Caki2 (cell line): ENCODE data around the gene RNLS. TPM values are rescaled to one million over a fixed set of nuclear protein-coding genes. Genes with fewer than 3 reads are reported as not detected.
"Not testable (repeated sequence)": the region's sequence is repeated elsewhere in the genome, so short reads cannot be mapped to it uniquely, and the experiment has no call there.

Experiments
- DNase-seq: peaks from one replicate; pipeline ENCODE4 v3.0.0-alpha.2; 2015; ENCODE audit warnings: low read depth
- in situ Hi-C: cut with HindIII; loops from 2 replicates; pipeline ENCODE4 v1.10.0; 2016; ENCODE audit warnings: low sequenced_read_pairs, low pct_unique_long_range_greater_than_20kb, mixed read lengths
- total RNA-seq: library from RNA; depleted of rRNA; stranded (reverse); fragments of >200 nt; shearing (Covaris generic); gene quantifications from 2 replicates; pipeline ENCODE4 v1.2.3, GENCODE V29; 2014; ENCODE audit warnings: low replicate concordance

Gene RNLS
- total RNA-seq, 1 experiment from 2014 or later, result 19.1 TPM

DNA sequence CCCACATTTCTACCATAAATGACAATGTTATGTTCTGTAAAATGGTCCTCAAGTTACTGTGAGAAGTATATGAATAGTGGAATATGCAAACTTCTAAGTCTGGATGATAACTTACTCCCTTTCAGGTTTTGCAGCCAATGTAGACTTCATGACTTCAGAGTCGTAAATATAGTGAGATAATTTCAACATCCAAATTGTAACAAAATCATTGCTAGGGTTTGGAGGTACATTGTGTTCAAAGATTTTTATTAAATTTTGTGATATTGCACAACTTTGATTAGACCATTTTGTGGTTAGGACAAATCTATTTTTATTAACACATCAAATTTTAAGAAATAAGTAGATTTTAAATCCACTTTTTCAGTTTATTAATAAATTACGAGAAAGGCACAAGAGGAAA is 270.3 kb downstream of the RNLS start:
- no peak for DNase-seq
- in situ Hi-C loops, result no loop called here

DNA sequence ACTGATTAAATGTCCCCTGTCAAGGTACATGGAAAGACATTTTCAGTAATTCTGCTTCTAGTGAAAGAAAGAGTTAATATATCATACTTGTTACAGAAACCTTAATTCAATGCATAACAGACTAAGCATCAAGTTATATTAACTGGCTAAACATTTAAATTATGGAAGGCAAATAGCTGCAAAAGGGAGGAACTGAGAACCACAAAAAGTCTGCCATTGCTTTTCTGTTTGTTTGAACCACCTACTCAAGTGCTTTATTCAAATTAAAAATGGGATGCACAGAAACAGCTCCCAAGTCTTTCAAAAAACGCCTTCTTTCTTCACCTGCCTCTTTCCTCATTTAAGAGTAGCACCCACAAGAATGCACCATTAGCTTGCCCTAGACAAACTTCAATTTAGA is 271.9 kb downstream of the RNLS start:
- DNase-seq, result no peak
- in situ Hi-C loops, result no loop called here

DNA sequence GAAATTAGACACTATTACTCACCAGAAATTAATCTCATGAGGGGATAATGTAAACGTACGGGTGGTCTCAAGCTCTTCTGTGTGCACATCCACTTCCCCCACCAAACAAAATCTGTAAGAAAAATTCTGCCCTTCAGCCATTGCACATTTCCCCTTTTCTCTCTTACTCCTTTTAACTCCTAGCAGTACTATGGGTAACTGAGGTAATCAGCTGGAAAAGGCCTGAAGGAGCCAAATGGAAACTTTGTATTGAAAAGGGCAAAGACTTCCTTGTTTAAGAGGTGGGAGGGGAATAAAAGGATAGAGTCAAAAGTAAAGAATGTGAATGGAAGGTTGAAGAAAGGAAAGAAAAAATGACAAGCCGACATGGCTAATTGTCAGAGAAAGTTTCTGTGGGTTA is 273.8 kb downstream of the RNLS start:
- no peak for DNase-seq
- in situ Hi-C loops, result no loop called here

DNA sequence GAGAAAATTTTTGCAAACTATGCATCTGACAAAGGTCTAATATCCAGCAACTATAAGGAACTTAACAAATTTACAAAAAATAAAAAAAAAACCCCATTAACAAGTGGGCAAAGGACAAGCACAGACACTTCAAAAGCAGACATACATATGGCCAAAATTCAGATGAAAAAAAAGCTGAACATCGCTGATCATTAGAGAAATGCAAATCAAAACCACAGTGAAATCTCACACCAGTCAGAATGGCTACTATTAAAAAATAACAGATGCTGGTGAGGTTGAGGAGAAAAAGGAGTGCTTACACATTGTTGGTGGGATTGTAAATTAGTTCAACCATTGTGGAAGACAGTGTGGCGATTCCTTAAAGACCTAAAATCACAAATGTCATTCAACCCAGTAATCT is 274.8 kb downstream of the RNLS start:
- not testable (repeated sequence) for DNase-seq

DNA sequence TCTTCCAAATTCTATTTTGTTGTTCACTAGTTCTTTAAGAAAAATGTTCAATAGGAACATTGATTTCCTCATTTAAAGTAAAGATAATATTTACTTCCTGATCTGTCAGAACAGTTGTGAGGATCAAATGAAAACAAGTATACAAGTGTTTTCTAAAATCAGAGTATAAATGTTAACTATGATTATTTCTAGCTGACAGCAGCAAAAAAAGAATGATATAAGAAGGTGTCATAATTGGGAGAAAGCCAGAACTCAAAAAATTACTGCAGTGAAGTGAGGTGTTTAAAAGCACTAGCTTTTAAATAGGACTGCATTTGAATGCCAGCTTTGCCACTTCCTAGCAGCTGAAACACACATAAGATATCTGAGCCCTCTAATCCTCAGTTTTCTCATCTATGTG is 283.3 kb downstream of the RNLS start:
- in situ Hi-C loops, result no loop called here
- DNase-seq, result no peak

More for the DNA sequence above, 274.8 kb downstream of the RNLS start:
- in situ Hi-C loops, result not testable (repeated sequence)

DNA sequence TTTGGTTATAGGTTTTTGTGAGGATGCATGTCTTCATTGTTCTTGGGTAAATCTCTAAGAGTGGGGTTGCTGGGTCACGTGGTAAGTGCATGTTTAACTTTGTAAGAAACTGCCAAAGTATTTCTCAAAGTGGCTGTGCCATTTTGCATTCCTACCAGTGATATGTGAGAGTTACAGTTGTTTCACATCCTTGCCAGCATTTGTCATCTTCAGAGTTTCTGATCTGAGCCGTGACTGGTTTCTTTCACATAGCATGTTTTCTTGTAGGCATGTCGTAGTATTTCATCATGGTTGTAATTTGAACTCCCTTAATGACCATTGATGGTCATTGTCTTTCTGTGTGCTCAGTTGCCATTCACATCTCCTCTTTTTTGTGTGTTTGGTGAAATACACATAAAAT is 286.0 kb downstream of the RNLS start:
- in situ Hi-C loops, result no loop called here
- DNase-seq, result no peak

DNA sequence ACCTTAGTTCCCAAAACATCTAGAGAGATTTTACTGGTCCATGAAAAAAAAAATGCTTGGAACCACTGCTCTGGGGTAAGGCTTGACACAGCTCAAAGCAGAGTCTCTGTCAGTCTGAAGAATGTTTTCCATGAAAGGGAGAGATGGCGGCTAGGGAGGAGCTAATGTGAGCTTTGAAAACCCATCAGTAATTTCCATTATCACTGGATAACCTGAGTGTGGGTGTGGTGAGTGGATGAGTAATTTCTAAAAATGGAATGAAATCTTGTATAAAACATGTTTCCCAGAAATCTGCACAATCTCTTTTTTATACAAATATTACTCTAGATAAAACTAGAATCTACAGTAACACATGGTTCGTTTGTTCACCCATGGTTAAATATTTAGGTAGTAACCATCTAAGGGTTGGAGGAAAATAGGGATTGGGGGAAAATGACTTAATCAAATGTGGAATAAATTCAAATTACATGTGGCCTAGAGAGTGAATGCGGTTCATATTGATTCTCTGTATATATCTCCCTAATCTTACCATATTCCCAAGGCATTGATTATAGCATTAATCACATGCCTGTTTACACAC is 289.4 kb downstream of the RNLS start:
- DNase-seq, result no peak
- in situ Hi-C loops, result no loop called here

DNA sequence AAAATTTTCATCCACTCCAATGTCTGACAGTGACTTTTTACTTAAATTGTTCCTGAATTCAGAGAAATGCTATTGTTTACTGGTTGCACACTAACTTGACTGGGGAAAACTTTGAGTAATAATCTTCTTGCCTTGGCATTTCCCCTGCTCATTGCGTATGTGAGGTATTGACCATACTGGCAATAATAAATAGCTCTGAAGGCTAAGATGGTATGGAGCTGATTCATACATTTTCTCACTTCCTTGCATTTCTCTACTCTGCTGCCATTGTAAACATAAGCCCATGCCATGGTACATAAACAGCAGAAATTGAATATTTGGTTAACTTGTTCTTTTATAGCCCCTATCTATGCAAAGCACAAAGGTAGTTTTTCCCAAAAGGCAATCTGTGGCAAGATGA is 290.0 kb downstream of the RNLS start:
- in situ Hi-C loops, result no loop called here
- no peak for DNase-seq

DNA sequence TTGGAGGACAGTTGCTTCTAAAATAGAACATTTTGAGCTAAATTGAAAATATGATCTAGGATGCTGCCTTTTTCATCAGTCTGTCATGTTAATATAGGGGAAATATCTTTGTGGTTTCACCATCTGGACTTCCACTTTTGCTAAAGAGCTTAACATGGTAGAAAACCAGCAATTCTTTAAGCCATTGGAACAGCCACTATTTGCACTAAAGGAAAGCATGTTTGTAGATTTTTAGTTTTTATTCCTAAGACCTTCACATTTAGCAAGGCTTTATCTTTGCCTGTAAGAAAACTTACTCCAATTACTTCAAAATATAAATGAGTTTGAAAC is 291.0 kb downstream of the RNLS start:
- in situ Hi-C loops, result no loop called here
- DNase-seq, result no peak

DNA sequence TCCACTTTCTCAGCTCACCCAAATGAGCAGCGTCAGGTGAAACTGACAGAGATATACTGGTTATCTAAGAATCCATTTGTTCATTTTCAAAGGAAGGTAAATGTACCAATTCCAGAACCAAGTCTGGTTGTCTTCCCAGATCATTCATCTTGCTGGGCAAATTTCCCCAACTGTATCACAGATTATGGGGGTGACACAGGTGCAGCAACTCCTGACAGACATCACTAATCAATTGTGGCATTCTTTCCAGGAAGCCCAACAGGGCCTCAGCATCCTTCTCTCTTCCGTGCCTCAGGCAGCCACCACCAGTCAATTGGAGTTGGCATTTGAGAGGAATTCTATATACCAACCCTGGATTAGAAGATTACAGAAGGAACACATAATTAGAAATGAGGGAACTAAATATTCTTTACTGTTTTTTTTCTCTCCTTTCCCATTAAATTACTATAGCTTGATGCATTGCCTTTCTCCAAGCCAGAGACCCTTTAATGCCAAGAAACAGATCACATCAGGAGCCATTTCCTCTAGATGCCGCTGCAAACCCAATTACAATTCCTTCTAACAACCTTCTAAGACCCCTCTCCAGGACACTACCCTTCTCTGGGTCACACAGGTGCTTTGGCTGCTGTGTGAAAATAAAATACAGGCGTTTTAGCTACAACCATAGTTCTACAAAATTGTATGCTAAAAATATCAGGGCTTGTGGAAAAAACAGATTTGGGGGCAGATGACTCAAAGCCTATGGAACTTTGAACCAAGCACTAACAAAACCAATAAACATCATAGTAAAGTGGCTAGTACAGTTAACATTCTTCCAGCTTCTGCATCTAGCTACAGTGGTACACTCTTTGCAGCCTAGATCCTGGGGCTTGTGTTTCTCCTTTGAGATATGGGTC is 291.6 kb downstream of the RNLS start:
- DNase-seq, result no peak
- in situ Hi-C loops, result no loop called here

DNA sequence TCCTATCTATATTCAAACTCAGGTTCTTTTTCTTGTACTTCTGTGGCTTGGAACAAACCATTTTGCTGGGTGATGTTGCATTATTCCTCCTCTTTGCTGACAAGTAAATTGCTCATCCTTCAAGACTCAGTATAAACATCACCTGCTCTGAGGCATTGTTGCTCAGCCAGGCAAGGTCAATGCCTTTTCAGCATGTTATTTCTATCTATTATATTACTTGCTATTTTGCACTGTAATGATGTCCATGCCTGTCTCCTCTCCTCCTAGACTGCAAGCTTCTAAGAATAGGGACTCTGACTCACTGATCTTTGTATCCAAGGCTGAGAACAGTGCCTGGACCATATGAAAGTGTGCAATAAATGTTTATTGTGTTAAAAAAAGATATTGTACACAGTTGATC is 293.8 kb downstream of the RNLS start:
- in situ Hi-C loops, result no loop called here
- DNase-seq, result peak; percentile 30

DNA sequence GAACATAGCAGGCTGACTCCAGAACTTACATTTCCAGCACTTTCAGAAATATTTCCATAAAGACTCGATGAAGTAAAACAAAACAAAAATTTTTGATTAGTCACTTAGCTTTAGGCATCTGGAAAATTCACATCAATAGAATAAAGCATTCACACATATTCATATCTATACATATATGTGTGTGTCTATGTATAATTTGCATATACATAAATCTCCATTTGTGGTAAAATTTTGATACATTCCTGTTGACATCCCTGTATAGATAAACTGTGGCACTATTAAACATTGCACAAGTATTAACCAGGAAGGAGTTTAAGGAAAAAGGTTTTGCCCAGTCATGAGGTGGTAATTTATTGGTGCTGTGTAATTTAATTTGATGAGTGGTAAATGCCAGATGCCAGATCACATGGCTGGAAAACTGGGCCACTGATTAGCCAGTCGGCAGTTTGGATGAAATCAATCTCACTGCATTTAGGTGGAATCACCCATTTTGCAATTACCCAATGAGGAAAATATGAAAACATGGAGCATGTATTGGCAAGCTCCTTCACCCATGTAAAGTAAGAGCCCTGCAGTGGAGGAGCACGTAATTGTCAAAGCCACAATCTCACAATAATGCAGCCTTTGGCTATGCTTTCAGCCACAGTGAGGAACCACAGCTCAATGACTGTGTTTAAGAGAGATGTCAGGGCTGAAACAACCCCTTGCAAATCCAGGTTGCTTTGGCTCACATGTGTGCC is 294.6 kb downstream of the RNLS start:
- DNase-seq, result no peak
- in situ Hi-C loops, result no loop called here

DNA sequence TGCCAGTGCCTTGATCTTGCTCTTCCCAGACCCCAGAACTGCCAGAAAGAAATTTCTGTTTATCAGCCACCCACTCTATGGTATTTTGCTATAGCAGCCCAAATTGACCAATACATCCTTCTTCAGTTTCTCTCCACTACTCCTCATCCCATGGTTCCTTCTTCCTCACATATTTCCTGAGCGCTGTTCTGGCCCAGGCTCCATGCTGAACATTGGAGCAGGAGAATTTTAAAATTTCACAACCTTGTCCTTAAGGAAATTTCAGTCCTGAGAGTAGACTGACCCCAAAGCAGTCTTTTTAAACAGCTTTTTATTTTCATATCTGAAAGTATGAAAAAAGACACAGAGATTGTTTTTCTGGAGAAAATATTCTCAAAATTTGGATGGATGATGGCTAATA is 297.1 kb downstream of the RNLS start:
- DNase-seq, result no peak
- in situ Hi-C loops, result no loop called here

DNA sequence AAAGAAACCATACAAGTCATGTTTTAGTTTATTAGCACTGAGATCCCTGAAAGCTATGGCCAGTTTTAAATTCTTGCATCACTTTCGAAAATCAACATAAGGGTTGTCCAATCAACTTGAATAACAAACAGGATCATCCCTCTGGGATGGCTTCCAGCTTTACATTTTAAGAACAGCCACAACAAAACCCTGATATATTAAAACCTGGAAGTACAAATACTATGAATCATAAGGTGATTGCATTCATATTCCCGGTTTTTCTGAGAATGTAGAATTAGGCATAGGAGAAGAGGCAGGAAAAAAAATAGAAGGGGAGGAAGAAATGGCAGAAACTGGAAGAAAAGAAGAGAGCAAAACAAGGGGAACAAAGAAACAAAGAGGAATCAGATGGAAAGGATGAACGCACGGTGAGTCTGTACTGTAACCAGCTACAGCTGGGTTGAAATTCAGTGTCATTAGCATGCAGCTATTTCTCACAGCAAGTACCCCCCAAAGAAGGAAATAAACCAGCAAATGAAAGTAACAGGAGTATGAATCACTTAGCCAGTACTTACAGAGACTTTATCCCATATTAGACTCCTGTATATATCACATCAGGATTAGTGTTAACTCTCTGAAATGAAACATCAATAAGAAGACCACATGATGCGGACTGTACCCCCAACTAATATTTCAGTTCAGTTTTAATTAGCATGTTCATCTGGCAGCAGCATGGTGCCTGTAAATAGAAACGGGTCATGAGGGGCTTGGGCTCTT is 301.3 kb downstream of the RNLS start:
- peak; percentile 19 for DNase-seq
- in situ Hi-C loops, result no loop called here

DNA sequence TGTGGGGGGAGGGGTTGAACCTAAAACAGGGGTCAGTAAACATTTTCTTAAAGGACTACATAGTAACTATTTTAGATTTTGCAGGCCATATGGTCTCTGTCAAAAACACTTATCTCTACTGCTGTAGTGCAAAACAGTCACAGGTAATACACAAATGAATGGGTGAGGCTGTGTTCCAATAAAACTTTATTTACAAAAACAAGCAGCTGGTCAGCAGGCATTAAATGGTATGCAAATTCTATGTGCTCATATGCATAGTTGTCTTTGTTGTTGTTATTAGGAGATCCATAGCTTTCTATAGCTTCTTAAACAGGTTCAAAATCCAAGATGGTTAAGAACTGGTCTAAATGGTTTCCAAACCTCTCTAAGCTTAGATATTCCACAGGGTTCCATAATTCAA is 302.6 kb downstream of the RNLS start:
- in situ Hi-C loops, result no loop called here
- DNase-seq, result no peak

DNA sequence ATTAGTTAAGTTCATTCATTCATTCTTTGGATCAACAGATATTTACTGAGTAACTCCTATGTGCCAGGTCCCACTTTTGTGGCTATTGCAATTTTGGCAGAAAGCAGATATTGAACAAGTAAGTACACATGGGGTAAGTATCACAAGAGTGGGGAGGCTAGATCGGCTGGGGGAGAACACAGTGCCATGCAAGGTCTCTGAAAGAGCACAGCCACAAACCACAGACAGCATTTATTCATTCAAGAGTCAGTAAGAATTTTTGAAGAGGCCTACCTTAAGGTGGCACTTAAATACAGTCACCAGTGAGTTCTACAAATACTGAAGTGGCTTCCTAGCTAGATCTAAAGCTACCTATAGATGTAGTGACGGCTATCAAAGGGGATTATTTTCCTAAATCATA is 304.2 kb downstream of the RNLS start:
- in situ Hi-C loops, result no loop called here
- no peak for DNase-seq

DNA sequence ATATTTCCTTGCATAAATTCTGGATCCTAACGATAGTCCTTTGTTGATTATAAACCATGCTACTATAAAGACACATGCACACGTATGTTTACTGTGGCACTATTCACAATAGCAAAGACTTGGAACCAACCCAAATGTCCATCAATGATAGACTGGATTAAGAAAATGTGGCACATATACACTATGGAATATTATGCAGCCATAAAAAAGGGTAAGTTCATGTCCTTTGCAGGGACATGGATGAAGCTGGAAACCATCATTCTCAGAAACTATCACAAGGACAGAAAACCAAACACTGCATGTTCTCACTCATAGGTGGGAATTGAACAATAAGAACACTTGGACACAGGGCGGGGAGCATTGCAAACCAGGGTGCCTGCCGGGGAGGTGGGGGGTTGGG is 306.2 kb downstream of the RNLS start:
- in situ Hi-C loops, DNase-seq: not testable (repeated sequence)

DNA sequence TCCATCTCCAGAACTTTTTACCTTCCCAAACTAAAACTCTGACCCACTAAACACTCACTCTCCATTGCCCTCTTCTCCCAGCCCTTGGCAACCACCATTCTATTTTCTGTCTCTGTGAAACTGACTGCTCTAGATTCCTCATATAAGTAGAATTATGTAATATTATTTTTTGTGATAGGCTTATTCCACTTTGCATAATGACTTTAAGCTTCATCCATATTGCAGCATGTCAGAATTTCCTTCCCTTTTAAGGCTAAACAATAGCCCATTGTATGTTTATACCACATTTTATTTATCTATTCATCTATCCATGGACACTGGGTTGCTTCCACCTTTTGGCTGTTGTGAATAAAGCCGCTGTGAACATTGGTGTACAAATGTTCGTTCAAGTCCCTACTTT is 308.8 kb downstream of the RNLS start:
- in situ Hi-C loops, result no loop called here
- DNase-seq, result no peak

DNA sequence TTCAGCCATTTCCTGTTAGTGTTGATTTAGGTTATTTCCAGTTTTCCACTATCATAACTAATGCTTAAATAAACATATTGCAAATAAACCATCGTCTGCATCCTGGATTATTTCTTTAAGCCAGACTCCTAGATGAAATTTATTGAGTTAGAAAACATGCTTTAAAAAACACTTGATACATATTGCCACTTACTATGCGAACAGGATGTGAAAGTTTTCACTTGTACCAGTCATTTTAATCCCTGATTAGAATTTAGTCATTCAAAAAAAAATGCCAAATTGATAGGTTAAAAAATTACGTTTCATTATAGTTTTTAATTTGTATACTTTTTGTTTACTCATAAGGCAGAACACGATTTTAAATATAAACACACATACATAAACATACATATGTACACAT is 309.6 kb downstream of the RNLS start:
- in situ Hi-C loops, result no loop called here
- DNase-seq, result no peak
